WTC11 (cell line): ENCODE results near the gene PSMF1. TPM values are rescaled to one million over a fixed set of nuclear protein-coding genes. Genes with fewer than 3 reads are reported as not detected.

ENCODE experiments used
- ATAC-seq: fragments of 200-7000 bp; cut with Tn5 transposase; 2 replicates; pipeline ENCODE4 v1.10.0; 2021; ENCODE audit warnings: mild to moderate bottlenecking, moderate library complexity
- CTCF ChIA-PET: fragments of 300-600 bp; sonication (Branson Sonifier 250); formaldehyde crosslinking; loops from one replicate; lab custom pipeline; 2021; ENCODE audit warnings: antibody characterized with exemption; lab: Charles Lee
- POLR2A ChIA-PET: fragments of 350-600 bp; sonication (Branson Sonifier 250); formaldehyde crosslinking; loops from one replicate; lab custom pipeline; 2021; ENCODE audit warnings: antibody characterized with exemption; lab: Charles Lee
- DNase-seq: peaks from one replicate; pipeline ENCODE4 v3.0.0; 2021; ENCODE audit warnings: low spot score
- H3K27ac Mint-ChIP-seq: 2 replicates; pipeline ENCODE4 v1.8.0; 2021; ENCODE audit warnings: mixed read lengths
- H3K27me3 Mint-ChIP-seq: 2 replicates; pipeline ENCODE4 v1.8.0; 2021; ENCODE audit warnings: low read depth, mild to moderate bottlenecking, moderate library complexity, mixed read lengths
- H3K36me3 Mint-ChIP-seq: 2 replicates; pipeline ENCODE4 v1.8.0; 2021; ENCODE audit warnings: mixed read lengths
- H3K4me1 Mint-ChIP-seq: 2 replicates; pipeline ENCODE4 v1.8.0; 2022; ENCODE audit warnings: mixed read lengths
- H3K4me3 Mint-ChIP-seq: 2 replicates; pipeline ENCODE4 v1.8.0; 2021; ENCODE audit warnings: mild to moderate bottlenecking, moderate library complexity, mixed read lengths
- H3K9me3 Mint-ChIP-seq: 2 replicates; pipeline ENCODE4 v1.8.0; 2021; ENCODE audit warnings: mixed read lengths
- ATF6 ChIP-seq: sonication (generic); formaldehyde crosslinking; IDR thresholded peaks from 2 replicates; pipeline ENCODE4 v1.8.1; 2023; ENCODE audit warnings: mild to moderate bottlenecking, missing genetic modification reagents
- CREB1 ChIP-seq: sonication (generic); formaldehyde crosslinking; IDR thresholded peaks from 2 replicates; pipeline ENCODE4 v1.8.0; 2023; ENCODE audit warnings: mild to moderate bottlenecking, missing genetic modification reagents
- CREM ChIP-seq: sonication (generic); formaldehyde crosslinking; IDR thresholded peaks from 2 replicates; pipeline ENCODE4 v1.8.1; 2022; ENCODE audit warnings: mild to moderate bottlenecking, missing genetic modification reagents, moderate library complexity
- FOXP1 ChIP-seq: sonication (generic); formaldehyde crosslinking; IDR thresholded peaks from 2 replicates; pipeline ENCODE4 v1.8.0; 2022; ENCODE audit warnings: missing genetic modification reagents, mild to moderate bottlenecking, moderate library complexity, borderline replicate concordance
- HMGA2 ChIP-seq: fragments of 250-450 bp; sonication (Bioruptor Pico); IDR thresholded peaks from 2 replicates; pipeline ENCODE4 v1.4.0; 2021; ENCODE audit warnings: mild to moderate bottlenecking, moderate library complexity
- JUN ChIP-seq: sonication (generic); formaldehyde crosslinking; IDR thresholded peaks from 2 replicates; pipeline ENCODE4 v1.8.0; 2023; ENCODE audit warnings: mild to moderate bottlenecking, missing genetic modification reagents
- NFATC4 ChIP-seq: fragments of 250-450 bp; sonication (Bioruptor Pico); IDR thresholded peaks from 2 replicates; pipeline ENCODE4 v1.9.0; 2021; ENCODE audit warnings: mild to moderate bottlenecking
- NFE2L1 ChIP-seq: sonication (generic); formaldehyde crosslinking; IDR thresholded peaks from 2 replicates; pipeline ENCODE4 v1.8.1; 2023; ENCODE audit warnings: missing genetic modification reagents
- NFYB ChIP-seq: sonication (generic); formaldehyde crosslinking; conservative IDR thresholded peaks from 2 replicates; pipeline ENCODE4 v1.8.0; 2022; ENCODE audit warnings: low read depth, missing genetic modification reagents
- PRRX2 ChIP-seq: fragments of 250-450 bp; sonication (Bioruptor Pico); IDR thresholded peaks from 2 replicates; pipeline ENCODE4 v1.8.0; 2021; ENCODE audit warnings: mild to moderate bottlenecking
- RORB ChIP-seq: fragments of 250-450 bp; sonication (Bioruptor Pico); IDR thresholded peaks from 2 replicates; pipeline ENCODE4 v1.9.0; 2021; ENCODE audit warnings: mild to moderate bottlenecking
- TEAD1 ChIP-seq: sonication (generic); formaldehyde crosslinking; IDR thresholded peaks from 2 replicates; pipeline ENCODE4 v1.8.0; 2022; ENCODE audit warnings: mild to moderate bottlenecking, missing genetic modification reagents
- ZBTB21 ChIP-seq: sonication (generic); formaldehyde crosslinking; IDR thresholded peaks from 2 replicates; pipeline ENCODE4 v1.8.1; 2023; ENCODE audit warnings: mild to moderate bottlenecking, missing genetic modification reagents, borderline replicate concordance
- ZNF263 ChIP-seq: sonication (generic); formaldehyde crosslinking; IDR thresholded peaks from 2 replicates; pipeline ENCODE4 v1.8.1; 2022; ENCODE audit warnings: low read depth, mild to moderate bottlenecking, moderate library complexity, missing genetic modification reagents
- ZNF416 ChIP-seq: fragments of 250-450 bp; sonication (Bioruptor Pico); IDR thresholded peaks from 2 replicates; pipeline ENCODE4 v1.9.0; 2021; ENCODE audit warnings: mild to moderate bottlenecking, inconsistent platforms
- ZNF512 ChIP-seq: sonication (generic); formaldehyde crosslinking; IDR thresholded peaks from 2 replicates; pipeline ENCODE4 v1.8.1; 2022; ENCODE audit warnings: missing genetic modification reagents, borderline replicate concordance
- total RNA-seq: library from RNA; stranded (reverse); gene quantifications from 3 replicates; pipeline ENCODE4 v1.2.3, GENCODE V29; 2021
- TF ChIP-seq, protein P1 (sequence below): sonication (generic); formaldehyde crosslinking; IDR thresholded peaks from 2 replicates; pipeline ENCODE4 v1.8.0; 2023; ENCODE audit warnings: missing genetic modification reagents
- TF ChIP-seq, protein P2 (sequence below): sonication (generic); formaldehyde crosslinking; IDR thresholded peaks from 2 replicates; pipeline ENCODE4 v1.8.0; 2022; ENCODE audit warnings: mild to moderate bottlenecking, missing genetic modification reagents

The PSMF1 gene
- total RNA-seq, 1 experiment from 2014 or later, result 113 TPM

DNA sequence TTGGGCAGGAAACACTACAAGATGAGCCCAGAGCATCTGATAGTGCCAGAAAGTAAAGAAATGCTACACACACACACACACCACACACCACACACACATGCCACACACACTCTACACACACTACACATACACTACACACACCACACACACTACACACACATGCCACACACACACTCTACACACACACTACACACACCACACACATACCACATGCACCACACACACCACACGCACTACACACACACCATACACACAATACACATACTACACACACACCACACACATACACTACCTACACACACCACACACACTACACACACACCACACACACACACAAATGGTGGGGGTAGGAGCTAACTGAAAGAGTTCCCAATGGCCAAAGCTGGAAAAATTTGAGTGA lies 69.9 kb downstream of the PSMF1 start (continued):
- TF ChIP-seq TEAD1, result no peak

- Mint-ChIP-seq H3K36me3 (no peaks in the 10 kb centered on the region), H3K27me3 (peaks cover 33% of the 10 kb centered on the region), H3K9me3 (no peaks in the 10 kb centered on the region), H3K4me1 (peaks cover 9% of the 10 kb centered on the region), H3K27ac (no peak overlapping the region), H3K4me3 (no peak overlapping the region)
- ChIA-PET POLR2A (no interaction called here), CTCF (no interaction called here)
- DNase-seq (no peak), ATAC-seq (no peak)
- TF ChIP-seq ZNF512, result no peak
- no peak for TF ChIP-seq NFE2L1 (CRISPR knock-in tag)
- TF ChIP-seq ATF6 (CRISPR knock-in tag), result no peak
- no peak for TF ChIP-seq NFYB (CRISPR knock-in tag)
- TF ChIP-seq, protein P1, sequence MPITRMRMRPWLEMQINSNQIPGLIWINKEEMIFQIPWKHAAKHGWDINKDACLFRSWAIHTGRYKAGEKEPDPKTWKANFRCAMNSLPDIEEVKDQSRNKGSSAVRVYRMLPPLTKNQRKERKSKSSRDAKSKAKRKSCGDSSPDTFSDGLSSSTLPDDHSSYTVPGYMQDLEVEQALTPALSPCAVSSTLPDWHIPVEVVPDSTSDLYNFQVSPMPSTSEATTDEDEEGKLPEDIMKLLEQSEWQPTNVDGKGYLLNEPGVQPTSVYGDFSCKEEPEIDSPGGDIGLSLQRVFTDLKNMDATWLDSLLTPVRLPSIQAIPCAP (CRISPR knock-in tag), result no peak
- no peak for TF ChIP-seq ZBTB21 (CRISPR knock-in tag)
- TF ChIP-seq PRRX2 (CRISPR knock-in tag), result no peak
Observed at GRCh38 chr20:1189827-1190226, 71.4 kb downstream of the PSMF1 start.

DNA sequence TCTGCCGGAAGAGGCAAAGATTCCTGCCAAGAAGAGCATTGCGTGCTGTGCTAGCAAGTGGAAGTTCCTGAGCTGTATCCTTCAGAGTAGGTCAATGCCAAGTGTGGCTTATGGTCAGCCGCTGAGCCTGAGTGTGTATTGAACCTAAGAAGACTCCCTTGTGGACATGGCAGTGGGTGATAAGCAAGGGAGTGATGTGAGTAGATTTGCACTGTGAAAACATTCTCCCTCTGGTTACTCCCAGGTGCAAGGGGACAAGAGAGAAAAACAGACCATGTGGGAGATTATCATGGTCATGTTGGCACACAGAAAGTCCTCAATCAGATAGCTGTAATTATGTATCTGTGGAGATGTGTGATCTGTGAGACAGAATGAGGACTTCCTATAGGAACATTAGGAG lies 72.4 kb downstream of the PSMF1 start:
- Mint-ChIP-seq H3K4me3 (no peak overlapping the region), H3K4me1 (peaks cover 9% of the 10 kb centered on the region), H3K9me3 (no peaks in the 10 kb centered on the region)
- no peak for TF ChIP-seq RORB (CRISPR knock-in tag)
- TF ChIP-seq TEAD1, result no peak
- no peak for TF ChIP-seq HMGA2 (CRISPR knock-in tag)
- TF ChIP-seq, protein P2, sequence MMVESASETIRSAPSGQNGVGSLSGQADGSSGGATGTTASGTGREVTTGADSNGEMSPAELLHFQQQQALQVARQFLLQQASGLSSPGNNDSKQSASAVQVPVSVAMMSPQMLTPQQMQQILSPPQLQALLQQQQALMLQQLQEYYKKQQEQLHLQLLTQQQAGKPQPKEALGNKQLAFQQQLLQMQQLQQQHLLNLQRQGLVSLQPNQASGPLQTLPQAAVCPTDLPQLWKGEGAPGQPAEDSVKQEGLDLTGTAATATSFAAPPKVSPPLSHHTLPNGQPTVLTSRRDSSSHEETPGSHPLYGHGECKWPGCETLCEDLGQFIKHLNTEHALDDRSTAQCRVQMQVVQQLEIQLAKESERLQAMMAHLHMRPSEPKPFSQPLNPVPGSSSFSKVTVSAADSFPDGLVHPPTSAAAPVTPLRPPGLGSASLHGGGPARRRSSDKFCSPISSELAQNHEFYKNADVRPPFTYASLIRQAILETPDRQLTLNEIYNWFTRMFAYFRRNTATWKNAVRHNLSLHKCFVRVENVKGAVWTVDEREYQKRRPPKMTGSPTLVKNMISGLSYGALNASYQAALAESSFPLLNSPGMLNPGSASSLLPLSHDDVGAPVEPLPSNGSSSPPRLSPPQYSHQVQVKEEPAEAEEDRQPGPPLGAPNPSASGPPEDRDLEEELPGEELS (CRISPR knock-in tag), result no peak
- TF ChIP-seq JUN (CRISPR knock-in tag), result no peak
- TF ChIP-seq, all 79 proteins: peak for 0
- CTCF ChIA-PET, result no interaction called here
- Mint-ChIP-seq H3K27me3 (peaks cover 37% of the 10 kb centered on the region), H3K36me3 (no peaks in the 10 kb centered on the region), H3K27ac (no peak overlapping the region)
- DNase-seq, result no peak
- POLR2A ChIA-PET, result no interaction called here
- no peak for ATAC-seq

GRCh38 chr20:1191299-1191698 lies 72.9 kb downstream of the PSMF1 start:
- no peaks in the 10 kb centered on the region for H3K9me3 Mint-ChIP-seq
- no peak for TF ChIP-seq ZNF263
- TF ChIP-seq JUN (CRISPR knock-in tag), result no peak
- TF ChIP-seq CREM (CRISPR knock-in tag), result no peak
- no peak for TF ChIP-seq ZNF416 (CRISPR knock-in tag)
- no peak for TF ChIP-seq CREB1 (CRISPR knock-in tag)
- TF ChIP-seq PRRX2 (CRISPR knock-in tag), result no peak
- TF ChIP-seq ATF6 (CRISPR knock-in tag), result no peak
- TF ChIP-seq, protein P1 (CRISPR knock-in tag), result no peak
- TF ChIP-seq NFATC4 (CRISPR knock-in tag), result no peak
- no peak for TF ChIP-seq FOXP1 (CRISPR knock-in tag)
- peaks cover 42% of the 10 kb centered on the region for H3K27me3 Mint-ChIP-seq
- DNase-seq (no peak), ATAC-seq (no peak)
- CTCF ChIA-PET, result no interaction called here
- no peaks in the 10 kb centered on the region for H3K36me3 Mint-ChIP-seq
- H3K4me1 Mint-ChIP-seq, result peaks cover 9% of the 10 kb centered on the region
- H3K27ac Mint-ChIP-seq, result no peak overlapping the region
- H3K4me3 Mint-ChIP-seq, result no peak overlapping the region
- POLR2A ChIA-PET, result no interaction called here
